ENCODE results near the gene RPS19. TPM values are rescaled to one million over a fixed set of nuclear protein-coding genes. Genes with fewer than 3 reads are reported as not detected.

RPS19 gene
- total RNA-seq, 4 donors from 2014 or later: 922 to 1,801 (median 1,460) TPM

GRCh38 chr19:41906916-41907680 lies 47.0 kb downstream of the RPS19 start:
- intact Hi-C loops (cut with DNase I): no loop called here
- Histone ChIP-seq H3K4me1 (peaks cover 0 to 13% (median 5%) of the 10 kb centered on the region in 3 donors), H3K9me3 (no peaks in the 10 kb centered on the region), H3K4me3 (no peak overlapping the region), H3K27ac (no peak overlapping the region), H3K36me3 (peaks cover 26 to 63% (median 31%) of the 10 kb centered on the region in 3 donors), H3K27me3 (peaks cover 0 to 27% (median under 1%) of the 10 kb centered on the region in 4 donors)
- DNase-seq: no peak
- TF ChIP-seq POLR2A (IDR thresholded peaks at IDR 0.05): no peak
- no peak for TF ChIP-seq CTCF (IDR thresholded peaks at IDR 0.05)
- WGBS, 2 donors: 72 to 83% methylated on average over 17 to 20 of the region's 21 CpGs

- peaks cover 19 to 53% (median 21%) of the 10 kb centered on the region in 3 donors for H3K36me3 ChIP-seq
Observed at GRCh38 chr19:41907994-41908615, 48.0 kb downstream of the RPS19 start.

DNA sequence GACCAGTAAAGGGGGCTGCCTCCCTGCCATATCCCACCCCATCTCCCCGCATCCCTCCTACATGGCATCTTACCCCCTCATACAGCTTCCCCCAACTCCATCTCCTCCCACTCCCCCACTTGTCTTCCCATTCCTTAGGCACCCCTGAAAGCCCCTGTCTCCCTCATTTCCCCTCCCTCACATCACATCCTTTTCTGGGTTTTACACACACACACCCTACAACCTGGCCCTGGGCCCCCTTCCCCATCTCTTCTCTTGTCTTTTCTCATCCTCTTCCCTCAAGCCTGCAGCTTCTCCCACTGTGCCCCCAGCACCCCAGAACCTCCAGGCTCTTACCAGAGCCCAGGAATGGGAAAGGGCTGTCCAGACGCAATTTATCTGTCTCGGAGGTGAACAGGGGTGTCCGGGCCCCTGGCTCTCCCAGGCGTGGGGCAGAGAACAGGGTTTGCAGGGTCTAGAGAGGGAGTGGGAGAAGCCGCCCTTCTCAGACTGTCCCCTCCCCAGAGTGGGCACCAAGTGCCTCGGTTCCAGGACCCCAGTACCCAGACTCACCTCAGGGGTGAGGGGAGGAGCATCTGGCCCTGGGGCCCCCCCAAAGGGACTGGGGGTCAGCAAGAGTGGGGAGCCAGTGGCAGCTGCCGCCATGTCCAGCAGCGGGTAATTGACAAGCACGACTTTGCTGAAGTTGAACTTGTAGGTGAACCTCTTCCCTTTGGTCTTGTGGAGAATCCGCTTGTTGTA lies 48.8 kb downstream of the RPS19 start:
- peaks cover 0 to 22% (median 5%) of the 10 kb centered on the region in 3 donors for H3K4me1 ChIP-seq

More at GRCh38 chr19:41907994-41908615, 48.0 kb downstream of the RPS19 start:
- no peak for TF ChIP-seq POLR2A (IDR thresholded peaks at IDR 0.05)
- no peak for TF ChIP-seq CTCF (IDR thresholded peaks at IDR 0.05)
- H3K27ac ChIP-seq: no peak overlapping the region
- H3K9me3 ChIP-seq: no peaks in the 10 kb centered on the region
- intact Hi-C loops (cut with DNase I): no loop called here
- WGBS, 2 donors: 80% methylated on average over 1 of the region's 25 CpGs; no CpG with 5 or more reads in 1 of the 2 donors
- H3K4me1 ChIP-seq: peaks cover 0 to 18% (median 5%) of the 10 kb centered on the region in 3 donors
- DNase-seq: no peak
- peaks cover 2 to 37% (median 7%) of the 10 kb centered on the region in 4 donors for H3K27me3 ChIP-seq
- no peak overlapping the region for H3K4me3 ChIP-seq

GRCh38 chr19:41909706-41910105 lies 49.7 kb downstream of the RPS19 start:
- Histone ChIP-seq H3K27me3 (peaks cover 5 to 52% (median 15%) of the 10 kb centered on the region in 4 donors), H3K27ac (no peak overlapping the region), H3K36me3 (peaks cover 6 to 37% (median 8%) of the 10 kb centered on the region in 3 donors), H3K9me3 (no peaks in the 10 kb centered on the region), H3K4me1 (peaks cover 0 to 15% (median 0%) of the 10 kb centered on the region in 3 donors), H3K4me3 (no peak overlapping the region)
- DNase-seq: no peak
- intact Hi-C loops (cut with DNase I): no loop called here
- TF ChIP-seq POLR2A (IDR thresholded peaks at IDR 0.05) (no peak), CTCF (IDR thresholded peaks at IDR 0.05) (no peak)
- 58 to 80% methylated on average over 2 to 9 of the region's 13 CpGs for WGBS, 2 donors

More for the DNA sequence above, 48.8 kb downstream of the RPS19 start:
- 68 to 73% methylated on average over 3 to 6 of the region's 11 CpGs for WGBS, 2 donors
- intact Hi-C loops (cut with DNase I): no loop called here
- H3K36me3 ChIP-seq: peaks cover 11 to 45% (median 13%) of the 10 kb centered on the region in 3 donors
- H3K27ac ChIP-seq: no peak overlapping the region
- no peak for DNase-seq
- H3K4me3 ChIP-seq: no peak overlapping the region
- H3K27me3 ChIP-seq: peaks cover 5 to 45% (median 14%) of the 10 kb centered on the region in 4 donors
- H3K9me3 ChIP-seq: no peaks in the 10 kb centered on the region
- TF ChIP-seq CTCF (IDR thresholded peaks at IDR 0.05) (no peak), POLR2A (IDR thresholded peaks at IDR 0.05) (no peak)

All from esophagus squamous epithelium (tissue), 5 donors.